Activated CD4-positive, alpha-beta T cell treated with anti-CD3 and anti-CD28 coated beads, Interleukin-2, Interleukin-4, amounts not matched to agents 100 ng/mL and 50 ng/mL, durations not matched to agents 16 hours and 8 hours (primary cell): ENCODE results near the gene B3GNT2.
A peak's percentile ranks its signal among the peaks of the same experiment; 100 is the strongest.
"Not testable (repeated sequence)": the region's sequence is repeated elsewhere in the genome, so short reads cannot be mapped to it uniquely, and the experiment has no call there.

Experiments
- DNase-seq: peaks from one replicate; pipeline ENCODE4 v3.0.0-alpha.2; 2020; ENCODE audit warnings: low spot score

Gene B3GNT2

DNA sequence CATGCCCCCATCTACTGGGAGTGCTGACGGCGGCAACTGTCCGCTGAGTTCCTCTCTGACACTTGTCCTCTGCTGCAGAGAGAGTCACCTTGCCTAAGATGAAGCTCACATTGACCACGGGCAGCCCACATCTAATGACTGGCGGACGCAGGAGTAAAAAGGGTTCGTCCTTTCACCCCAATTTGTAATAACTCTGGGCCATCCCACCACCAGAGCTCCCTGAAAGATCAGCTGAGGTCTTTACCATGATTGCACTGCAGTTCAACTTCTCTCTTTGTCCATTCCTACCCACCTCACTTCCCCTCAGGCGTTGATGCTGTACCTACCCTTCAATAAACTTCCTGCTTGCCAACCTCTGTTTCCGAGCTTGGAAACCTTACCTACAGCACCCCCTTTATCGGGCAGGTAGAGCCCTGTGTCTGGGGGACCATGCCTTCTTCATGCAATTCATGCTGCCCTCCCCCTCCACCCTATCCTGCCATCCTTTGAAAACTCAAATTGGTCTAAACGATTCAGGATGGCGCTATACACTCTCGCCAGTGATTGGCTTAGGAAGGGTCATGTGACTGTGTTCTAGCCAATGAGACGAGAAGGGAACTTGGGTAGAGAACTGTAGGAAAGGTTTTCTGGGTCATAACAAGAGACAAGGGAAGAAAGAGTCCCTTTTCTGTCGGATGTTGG is 10.3 kb upstream of the B3GNT2 start:
- no peak for DNase-seq

- no peak for DNase-seq
These were observed 9.6 kb upstream of the B3GNT2 start for GRCh38 chr2:62186156-62186905.

GRCh38 chr2:62187246-62187645 is 8.7 kb upstream of the B3GNT2 start:
- DNase-seq = no peak

- DNase-seq = no peak
These were observed 7.5 kb upstream of the B3GNT2 start for GRCh38 chr2:62188416-62188815.

DNA sequence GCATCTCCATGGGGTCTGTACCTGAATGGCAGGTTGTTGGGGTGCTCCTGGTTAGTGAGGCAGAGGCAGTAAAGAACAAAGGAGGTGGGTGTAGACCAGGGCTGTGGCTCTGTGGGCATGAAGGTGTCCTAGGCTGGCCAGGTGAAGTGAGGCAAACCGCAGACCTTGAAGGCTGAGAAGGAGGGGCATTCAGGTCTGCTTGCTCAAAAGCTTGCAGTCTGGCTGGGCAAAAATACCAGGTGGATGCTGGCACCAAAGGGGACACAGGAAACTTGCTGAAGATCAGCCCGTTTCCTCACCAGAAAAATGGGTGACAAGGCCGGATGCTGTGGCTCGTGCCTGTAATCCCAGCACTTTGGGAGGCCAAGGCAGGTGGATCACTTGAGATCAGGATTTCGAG is 6.7 kb upstream of the B3GNT2 start:
- no peak for DNase-seq

DNA sequence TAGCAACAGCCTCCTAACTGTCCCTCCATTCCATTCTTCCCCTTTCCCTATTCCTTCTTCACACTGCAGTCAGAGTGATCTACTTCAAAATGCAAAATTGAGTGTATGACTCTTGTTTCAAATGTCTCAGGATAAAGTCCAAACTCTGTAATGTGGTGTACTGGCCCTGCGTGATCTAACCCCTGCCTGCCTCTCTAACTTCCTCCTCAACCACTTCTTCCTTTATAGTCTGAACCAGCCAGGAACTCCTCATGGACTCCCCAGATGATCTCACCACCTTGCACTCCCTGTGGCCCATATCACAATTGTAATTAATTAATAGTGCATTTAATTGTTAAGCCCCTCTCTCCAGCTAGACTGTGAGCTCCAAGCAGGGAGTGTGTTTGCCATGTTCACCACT is 3.1 kb upstream of the B3GNT2 start:
- DNase-seq = no peak

- DNase-seq = no peak
These were observed 1.1 kb upstream of the B3GNT2 start for GRCh38 chr2:62194558-62195420.

DNA sequence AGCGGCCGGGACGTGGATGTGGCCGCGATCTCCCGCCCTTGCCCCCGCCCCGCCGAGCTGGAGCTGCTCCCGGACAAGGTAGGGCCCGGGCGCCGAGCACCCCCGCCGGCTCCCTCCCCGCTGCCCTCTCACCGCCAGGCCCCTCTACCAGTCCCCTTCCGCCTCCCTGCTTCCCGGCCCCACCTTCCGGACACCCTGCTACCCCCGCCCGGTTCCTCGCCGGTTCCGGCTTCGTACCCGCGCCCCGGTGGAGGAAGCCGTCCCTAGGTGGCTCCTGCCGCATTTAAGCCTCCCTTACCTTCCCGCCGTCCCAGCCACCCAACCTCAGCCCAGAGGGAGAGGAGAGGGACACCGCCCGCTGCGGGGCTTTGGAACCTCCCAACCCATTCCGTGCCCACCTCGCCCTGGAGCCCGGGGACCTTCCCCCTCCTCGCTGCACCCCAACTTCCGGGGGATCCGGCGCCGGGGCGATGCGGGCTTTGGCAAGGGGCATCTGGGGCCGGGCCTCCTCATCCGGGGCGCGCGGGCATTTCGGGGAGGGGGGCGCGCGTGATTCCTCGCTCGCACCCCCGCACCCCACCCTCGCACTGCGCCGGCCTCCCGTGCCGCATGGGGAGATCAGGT is 475 bp downstream of the B3GNT2 start:
- DNase-seq = peak; percentile 47

DNA sequence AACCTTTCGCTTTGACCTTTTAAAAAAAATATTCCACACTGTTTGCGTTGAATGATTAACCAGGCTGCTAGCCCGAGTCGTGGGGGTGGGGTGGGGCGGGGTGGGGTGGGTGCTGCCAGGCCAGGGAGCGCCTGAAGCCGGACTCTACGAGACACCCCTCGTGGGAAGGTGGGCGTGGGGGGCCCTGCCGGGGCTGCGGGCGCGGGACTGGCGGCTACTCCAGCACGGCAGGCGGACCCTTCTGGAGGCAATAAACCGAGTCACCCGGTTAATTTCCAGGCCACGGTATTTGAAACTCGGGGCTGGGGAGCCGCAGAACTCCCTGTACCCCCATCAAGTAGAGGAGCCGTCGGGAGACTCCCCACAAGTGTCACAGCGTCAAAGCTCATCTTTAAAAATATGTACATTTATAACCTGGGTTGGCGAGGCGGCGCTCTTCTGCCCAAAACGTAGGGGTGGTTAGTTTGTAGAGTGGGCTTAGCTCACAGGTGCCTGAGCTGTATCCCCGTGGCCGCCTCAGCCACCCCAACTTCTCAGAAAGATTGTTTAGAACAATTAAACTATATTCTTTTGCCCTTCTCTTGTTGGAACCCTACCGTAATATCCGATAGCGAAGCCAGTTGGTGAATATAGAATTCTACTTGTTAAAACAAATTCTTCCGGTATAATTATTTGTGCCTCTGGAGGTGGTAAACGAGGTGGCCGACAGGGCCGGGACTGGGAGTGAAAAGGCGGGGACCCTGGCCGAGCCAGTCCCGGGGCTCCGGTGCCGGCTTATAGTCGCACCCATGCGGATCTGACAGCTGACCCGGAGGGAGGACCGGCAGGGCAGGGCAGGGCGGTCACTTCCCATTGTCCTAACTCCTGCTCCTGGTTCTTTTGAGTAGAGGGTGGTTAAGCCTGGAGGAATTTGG is 1.4 kb downstream of the B3GNT2 start:
- DNase-seq = peak; percentile 46

GRCh38 chr2:62197925-62198633 is 2.2 kb downstream of the B3GNT2 start:
- no peak for DNase-seq

DNA sequence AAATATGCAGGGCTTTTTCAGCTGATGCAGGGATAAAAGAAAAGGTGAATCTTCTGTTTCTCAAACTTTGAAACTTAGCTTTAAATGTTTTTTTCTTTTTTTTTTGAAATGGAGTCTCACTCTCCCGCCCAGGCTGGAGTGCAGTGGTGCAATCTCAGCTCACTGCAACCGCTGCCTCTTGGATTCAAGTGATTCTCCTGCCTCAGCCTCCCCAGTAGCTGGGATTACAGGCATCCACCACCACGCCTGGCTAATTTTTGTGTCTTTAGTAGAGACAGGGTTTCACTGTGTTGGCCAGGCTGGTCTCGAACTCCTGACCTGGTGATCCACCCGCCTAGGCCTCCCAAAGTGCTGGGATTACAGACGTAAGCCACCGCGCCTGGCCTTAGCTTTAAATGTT is 2.9 kb downstream of the B3GNT2 start:
- DNase-seq = not testable (repeated sequence)

GRCh38 chr2:62199392-62200125 is 3.6 kb downstream of the B3GNT2 start:
- DNase-seq = peak; percentile 41

- peak; percentile 53 for DNase-seq
These were observed 4.5 kb downstream of the B3GNT2 start for GRCh38 chr2:62200291-62200841.

GRCh38 chr2:62200868-62201267 is 5.0 kb downstream of the B3GNT2 start:
- DNase-seq = no peak

- DNase-seq = no peak
These were observed 5.4 kb downstream of the B3GNT2 start for GRCh38 chr2:62201307-62201706.

DNA sequence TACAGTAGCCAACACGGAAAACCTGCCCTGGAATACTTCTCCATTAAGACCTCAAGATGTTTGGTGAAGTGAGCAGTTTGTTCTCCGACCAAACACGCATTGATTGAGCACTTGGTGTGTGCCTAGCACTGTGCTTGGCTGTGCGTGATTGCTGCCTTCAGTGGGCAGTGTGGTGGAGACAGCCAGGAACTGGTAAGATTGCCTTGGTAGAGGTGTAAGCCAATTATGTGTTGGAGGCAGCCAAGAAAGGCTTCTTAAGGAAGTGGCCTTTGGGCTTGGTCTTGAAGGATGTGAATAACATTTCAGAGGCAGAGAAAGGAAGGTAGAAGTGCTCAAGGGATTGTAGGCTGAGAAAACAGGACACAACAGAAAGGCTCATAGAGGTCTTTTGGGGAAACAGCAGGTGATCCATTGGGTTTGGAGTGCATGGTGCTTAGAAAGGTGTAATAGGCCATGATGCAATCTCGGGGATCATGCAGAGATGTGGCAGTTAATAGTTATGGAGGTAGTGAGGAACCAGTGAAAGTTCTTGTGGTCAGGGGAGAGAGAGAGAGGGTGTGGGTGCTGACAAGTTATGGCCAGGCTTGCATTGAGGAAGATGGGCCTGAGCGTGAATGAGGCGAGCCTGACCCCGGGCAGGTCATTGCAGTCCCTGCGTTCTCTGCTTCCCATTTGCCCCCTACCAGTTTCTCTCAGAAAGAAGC is 6.3 kb downstream of the B3GNT2 start:
- no peak for DNase-seq

DNA sequence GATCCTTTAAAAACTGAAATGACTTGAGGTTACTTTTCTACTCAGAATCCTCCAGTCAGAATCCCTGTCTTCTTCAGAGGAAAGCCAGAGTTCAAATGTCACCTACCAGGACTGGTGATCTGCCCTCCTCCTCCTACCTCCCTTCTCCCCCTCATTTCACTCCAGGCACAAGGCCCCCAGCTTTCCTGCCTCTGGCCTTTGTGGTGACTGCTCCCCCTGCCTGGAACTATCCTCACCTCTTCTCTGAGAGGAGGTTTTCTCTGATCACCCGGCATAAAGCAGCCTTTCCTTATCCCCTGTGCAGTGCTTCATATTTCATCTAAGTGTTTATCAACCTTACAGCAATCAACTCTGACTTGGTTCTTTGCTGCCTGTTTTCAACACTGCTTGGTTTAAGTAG is 6.8 kb downstream of the B3GNT2 start:
- DNase-seq = no peak

DNA sequence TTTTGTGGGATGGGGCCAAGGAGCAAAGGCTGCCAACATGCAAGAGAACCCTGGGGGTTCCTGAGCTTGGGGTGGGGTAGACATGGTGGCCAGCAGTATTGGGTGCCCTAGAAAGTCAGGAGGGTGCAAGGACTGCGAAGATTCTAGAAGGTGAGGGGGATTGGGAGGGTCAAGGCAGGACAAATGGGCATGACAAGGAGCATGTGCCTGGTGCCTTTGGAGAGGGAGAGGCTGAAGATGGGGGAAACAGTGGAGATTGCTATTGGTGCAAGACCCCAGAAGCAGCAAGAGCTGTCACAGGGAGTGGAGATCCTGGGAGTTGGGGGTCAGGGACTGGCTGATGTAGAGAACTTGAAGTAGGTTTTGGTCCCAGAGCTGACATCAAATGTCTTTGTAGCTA is 7.5 kb downstream of the B3GNT2 start:
- no peak for DNase-seq

GRCh38 chr2:62204998-62205496 is 9.1 kb downstream of the B3GNT2 start:
- no peak for DNase-seq
